GM19397 (cell line): ENCODE results near the gene HLA-DOA.

Experiments
- ATAC-seq: cut with Tn5 transposase; IDR thresholded peaks from one replicate; pipeline ENCODE4 v1.9.1; 2021; ENCODE audit warnings: mild to moderate bottlenecking, moderate library complexity; ENCODE audit not compliant: unreplicated experiment

Gene HLA-DOA

DNA sequence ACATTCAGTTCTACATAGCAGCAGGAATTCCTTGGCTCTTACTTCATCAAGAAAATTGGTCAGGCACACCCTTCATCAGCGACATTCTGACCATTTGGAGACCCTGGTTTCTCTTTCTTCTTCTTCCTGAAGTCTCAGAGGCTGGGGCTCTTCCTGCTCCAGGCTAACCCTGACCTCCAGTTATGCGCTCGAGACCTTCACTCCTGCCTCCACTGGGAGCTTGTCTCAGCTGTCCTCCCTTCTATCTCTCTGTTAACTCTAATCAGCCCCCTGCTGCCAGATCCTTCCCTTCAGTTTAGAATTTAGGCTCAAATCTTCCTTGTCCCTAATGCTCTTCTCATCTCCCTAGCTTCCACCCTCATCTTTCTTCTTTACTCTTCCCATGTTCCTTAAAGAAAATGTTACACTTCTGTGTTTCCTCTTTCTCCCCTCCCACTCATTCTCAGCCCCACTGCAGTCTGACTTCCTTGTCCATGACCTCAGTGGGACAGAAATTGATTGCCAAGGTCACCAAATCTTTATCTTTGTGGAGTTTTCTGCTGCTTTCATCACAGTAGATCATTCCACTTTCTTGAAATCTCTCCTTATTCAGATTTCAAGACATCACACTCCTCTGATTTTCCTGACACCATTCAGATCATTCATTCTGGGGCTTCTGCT, 8.4 kb upstream of the HLA-DOA start:
- ATAC-seq, result no peak

DNA sequence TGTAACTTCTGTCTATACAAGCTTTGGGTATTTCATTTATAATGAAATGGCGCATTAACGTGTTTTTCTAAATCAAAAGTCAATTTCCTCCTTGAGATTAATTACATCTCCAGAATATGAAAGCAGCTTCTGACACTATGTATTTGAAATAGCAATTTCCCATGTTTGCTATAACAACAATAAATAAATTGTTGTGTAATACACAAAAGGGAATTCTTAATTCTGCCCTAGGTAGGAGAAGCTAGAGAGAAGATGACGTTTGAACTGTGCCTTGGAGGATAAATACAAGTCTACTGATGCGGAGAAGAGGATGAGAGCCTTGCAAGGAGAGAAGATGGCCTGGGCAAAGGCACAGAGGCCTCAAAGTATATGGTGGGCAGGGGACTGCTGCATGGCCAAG, 7.6 kb upstream of the HLA-DOA start:
- no peak for ATAC-seq

DNA sequence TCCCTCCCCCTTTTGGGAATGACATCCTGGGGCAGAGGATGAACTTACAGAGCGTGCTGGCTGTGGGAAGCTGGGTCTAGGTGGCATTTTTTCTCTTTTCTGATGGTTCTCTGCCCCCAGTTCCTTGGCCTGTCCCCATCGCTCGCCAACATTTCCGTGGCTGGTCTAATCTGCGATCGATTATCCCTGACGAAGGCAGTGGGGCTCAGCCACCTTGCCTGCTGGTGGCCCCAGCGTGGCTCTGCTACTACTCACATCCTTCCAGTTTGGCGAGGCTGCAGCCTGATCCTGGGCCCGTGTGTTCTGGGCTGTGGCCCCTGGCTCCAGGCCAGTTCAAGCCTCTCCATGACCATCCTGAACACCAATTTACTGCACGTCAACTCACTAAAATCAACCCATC, 6.4 kb upstream of the HLA-DOA start:
- ATAC-seq, result no peak

DNA sequence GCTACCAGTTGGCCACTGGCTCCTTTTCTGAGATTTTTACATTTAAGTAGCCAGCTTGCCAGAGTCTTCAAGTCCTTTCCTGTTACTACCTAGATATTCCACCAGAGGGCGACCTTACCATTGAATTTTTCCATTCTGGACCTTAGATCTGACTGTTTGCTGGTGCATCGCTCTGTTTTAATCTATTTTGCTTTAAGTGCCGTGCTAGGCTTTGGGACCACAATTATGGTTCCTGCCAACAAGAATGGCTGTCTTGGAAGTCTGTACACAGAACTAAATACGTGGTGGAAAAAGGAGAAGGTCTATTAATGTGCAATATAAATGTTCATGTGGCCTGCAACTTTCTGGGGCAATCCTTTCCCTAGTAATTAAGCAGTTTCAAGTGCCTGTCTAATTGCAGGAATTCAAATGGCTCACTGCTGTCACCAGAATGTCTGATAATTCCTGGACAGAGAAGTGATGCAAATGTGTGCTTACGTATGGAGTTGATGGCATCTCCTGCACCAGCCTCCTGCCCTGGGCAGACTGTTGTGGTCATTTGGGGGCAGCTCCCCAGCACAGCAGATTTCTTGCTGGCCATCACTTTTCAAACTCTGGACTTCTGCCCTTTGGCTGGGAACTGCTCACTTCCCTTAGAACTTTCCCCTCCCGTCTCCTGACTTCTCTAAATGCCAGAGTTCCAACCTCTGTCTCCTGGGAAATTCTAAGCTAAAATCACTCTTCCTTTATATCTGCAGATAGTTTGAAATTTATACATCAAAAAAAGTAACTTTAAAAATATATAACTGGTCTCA, 5.6 kb upstream of the HLA-DOA start:
- ATAC-seq, result no peak

DNA sequence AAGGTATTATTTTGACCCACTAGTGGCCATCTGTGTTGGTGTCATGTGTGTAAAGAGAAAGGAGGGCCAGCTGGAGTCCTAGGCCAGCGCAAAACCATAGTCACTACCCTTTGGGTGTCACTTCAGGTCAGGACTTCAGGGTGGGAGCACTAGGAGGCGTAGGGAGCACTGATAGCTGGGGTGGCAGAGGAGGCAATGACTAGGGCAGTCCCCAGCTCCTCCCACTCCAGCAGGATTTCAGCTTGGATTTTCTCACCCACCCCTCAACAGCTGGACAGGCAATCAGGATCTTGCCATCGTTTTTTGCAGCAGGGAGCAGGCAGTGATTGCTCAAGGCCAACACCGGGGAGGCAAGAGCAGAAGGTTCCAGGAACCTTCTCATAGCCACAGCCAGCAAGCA, 4.2 kb upstream of the HLA-DOA start:
- ATAC-seq, result no peak

DNA sequence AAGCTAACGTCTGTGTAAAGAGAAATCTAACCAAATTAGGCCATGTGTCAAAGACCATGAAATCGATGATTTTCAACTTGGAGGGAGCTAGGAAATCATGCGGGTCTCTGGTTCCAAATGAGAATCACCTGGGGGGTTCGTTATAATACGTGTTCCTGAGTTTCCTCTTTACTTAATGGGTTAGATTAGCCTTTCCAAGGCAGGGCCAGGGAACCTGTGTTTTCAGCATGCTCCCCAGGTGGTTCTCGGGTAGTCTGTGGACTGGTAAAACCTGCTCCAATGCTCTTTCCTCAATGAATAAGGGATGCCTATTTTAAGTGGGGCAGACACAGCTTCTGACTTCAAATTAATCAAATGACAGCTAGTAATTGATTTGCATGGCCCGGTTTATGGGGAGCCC, 965 bp upstream of the HLA-DOA start:
- no peak for ATAC-seq

DNA sequence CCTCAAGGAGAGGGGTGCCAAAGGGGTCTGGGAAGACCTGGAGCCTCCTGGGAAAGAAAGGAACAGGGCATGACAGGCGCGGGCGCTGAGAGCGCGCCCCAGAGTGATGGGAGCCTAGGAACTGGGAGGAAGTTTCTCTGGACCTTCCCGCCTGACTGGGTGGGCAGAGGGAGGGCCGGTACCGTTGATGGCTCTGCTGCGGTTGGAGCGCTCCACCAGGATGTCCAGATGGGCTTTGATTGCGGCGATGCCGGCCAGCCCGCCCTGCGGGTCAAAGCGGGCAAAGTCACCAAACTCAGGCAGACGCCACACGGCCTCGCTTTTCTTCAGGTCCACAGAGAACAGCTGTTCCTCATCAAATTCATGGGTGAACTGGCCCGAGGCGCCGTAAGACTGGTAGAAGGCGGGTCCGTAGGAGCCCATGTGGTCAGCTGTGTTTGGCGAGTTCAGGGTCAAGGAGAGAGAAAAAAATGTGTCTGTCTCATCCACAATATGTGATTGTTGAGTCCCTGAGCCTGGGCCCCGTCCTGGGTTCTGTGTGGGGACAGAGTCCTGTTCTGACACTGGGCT, 1.5 kb downstream of the HLA-DOA start:
- ATAC-seq, result no peak

DNA sequence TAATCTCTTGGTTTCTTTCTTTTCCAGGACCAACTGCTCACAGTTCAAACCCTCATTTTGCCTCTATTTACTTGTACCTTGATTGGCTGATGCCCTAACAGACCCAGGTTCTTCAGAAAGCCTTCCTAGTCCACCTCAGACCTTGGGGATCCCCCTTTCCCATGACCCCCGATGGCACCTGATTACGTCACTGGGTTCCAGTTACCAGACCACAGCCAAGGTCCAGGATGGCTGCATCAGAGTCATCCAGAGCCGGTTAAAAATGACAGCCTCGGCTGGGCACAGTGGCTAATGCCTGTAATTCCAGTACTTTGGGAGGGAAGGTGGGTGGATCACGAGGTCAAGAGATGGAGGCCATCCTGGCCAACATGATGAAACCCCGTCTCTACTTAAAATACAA, 4.5 kb downstream of the HLA-DOA start:
- ATAC-seq, result no peak

DNA sequence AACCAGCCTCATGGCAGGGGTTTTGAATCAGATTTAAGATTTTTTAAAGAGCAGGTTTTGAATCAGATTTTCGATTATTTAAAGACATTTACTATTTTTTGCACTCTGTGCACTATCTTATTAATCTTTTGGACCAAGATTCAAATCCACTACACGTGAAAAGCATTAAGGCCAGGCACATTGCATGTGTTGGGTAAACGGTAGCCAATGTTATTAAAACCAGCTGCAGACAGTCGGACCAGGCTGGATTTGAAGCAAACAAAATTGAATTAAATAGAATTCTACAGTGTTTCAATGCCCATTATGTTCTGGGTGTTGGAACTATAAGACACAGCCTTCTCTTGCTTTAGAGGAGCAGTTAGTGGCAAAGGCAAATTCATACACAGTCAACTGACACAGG, 7.7 kb downstream of the HLA-DOA start:
- no peak for ATAC-seq

DNA sequence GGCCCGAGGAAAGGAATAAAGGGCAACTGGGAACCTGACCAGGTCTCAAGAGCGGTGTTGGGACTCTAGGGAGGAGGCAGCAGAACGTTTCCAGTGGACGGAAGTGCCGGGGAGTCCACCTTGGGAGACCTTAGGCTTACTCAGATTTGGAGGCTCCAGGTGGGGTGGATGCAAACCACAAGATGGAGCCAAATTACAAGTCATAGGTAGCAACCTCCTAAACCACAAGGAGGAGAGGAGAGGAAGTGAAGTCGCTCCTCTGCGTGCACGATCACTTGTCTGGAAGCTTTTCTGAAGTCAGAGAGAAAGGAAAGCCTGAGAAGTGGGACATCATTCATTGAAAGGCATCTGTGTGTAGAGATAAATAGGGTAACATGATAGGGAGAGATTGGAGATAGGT, 9.3 kb downstream of the HLA-DOA start:
- ATAC-seq, result no peak

DNA sequence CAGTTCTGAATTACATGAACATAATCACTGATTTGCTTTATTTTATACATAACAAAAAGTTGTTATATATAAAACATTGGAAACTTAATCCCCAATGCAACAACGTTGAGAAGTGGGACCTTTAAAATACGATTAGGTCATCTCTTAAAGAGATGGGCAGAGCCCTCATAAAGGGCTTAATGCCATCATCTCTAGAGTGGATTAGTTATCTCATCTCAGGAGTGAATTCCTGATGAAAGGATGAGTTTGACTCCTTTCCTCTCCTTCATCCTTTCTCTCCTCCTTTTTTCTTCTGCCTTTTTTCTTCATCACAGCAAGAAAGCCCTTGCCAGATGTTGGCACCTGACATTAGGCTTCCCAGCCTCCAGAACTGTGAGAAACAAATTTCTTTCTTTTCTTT, 13.9 kb downstream of the HLA-DOA start:
- no peak for ATAC-seq

DNA sequence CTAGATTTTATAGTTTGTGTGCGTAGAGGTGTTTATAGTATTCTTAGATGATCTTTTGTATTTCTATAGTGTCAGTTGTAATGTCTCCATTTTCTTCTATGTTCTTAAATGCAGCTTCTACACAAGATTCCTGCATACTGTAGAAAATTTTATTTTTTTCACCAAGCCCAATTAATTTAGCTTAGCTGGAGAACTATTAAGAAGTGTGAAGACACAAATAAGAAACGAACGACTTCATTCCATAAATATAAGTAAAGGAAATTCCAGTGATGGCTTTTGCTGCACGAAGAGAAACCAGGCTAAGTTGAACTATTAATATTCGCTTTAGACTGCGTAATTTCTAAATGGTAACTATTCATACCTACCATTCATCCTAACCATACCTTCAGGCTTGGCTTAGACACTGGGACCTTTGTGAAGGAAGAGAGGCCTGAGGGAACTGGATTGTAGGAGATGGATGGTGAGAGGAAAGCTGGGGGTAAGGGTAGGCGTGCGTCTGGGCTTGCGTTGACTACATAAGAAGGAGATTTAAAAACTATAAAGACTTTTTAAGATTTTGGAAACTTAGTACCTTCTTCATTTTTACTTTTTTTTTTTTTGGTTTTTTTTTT, 15.9 kb downstream of the HLA-DOA start:
- ATAC-seq, result no peak

DNA sequence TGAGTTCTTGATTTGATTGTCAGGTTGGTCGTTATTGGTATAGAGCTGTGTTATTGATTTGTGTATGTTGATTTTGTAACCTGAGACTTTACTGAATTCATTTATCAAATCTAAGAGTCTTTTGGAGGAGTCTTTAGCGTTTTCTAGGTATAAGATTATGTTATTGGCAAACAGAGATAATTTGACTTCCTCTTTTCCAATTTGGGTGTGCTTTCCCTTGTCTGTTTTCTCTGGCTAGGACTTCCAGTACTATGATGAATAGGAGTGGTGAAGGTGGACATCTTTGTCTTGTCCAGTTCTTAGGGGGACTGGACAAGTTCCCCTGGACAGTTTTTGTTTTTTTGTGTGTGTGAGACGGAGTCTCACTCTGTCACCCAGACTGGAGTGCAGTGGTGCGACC, 17.4 kb downstream of the HLA-DOA start:
- ATAC-seq, result no peak

DNA sequence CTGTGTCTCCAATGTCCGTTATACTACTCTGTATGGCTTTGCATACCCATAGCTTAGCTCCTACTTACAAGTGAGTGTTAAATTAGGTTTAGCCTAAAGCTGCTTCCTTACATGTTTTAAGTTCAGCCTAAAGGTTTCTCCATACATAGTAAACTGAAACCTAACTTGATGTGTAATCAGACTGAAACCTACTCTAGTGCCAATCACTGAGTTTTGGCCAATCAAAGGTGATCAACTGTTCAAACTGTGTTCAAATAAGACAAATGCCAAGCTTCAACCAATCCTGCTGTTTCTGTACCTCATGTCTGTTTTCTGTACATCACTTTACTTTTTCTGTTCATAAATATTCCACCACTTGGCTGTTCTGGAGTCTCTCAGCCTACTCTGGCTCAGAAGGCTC, 20.0 kb downstream of the HLA-DOA start:
- ATAC-seq, result no peak

DNA sequence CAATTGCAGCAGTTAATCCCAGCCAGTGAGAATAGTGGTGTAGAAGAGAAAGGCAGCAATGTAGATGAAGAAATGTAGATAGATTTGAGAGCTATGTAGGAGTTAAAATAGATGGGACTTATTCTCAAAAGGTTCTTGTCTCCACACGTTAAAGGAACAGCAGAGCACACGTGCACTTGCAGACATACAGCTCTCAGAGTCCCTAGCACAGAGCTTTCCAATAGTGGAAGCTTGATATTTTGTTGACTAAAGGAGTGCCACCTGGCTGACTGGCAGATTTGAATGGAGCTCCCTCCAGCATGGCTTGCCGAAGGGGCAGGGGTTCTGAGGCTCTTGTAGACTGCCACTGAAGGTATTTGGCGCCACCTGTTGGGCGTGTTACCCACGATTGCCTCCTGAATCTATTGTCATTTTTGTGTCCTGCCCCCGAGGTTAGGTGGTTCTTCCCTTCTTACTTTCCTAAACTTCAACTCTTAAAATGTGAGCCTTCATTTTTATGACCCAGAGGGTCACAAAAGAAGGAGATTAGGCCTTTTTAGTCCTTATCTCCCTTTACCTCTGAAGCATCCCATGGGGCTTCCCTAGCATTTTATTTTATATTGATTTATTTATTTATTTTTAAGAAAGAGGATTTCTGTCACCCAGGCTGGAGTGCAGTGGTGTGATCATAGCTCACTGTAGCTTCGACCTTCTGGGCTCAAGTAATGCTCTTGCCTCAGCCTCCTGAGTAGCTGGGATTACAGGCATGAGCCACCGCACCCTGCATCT, 24.6 kb downstream of the HLA-DOA start:
- ATAC-seq, result peak; percentile 69

DNA sequence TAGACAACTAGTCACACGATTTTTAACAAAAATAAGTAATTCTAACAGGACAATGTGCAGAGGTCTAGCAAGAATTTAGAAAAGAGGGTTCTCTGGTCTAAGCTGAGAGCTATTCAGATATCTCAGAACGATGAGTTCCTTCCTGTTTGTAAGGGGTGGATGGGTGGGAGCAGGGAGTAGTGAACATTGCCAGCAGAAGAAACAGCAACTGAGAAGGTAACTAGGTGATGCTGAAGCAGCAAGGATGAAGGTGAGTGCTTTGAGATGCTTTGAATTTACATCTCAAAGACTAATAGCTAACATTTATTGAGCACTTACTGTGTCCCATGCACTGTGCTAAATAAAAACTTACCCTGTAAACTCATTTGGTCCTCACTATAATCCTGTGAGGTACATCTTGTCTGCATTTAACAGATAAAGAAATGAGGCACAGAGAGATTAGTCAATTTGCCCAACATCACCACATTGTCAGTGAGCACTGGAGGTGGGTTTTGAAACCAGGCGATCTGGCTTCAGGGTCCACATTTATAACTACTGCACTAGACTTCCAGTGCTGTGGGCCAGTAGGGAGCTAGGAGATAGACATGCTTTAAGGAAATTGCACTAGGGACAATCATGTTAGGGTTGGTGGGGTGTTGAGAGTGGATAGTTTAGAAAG, 25.3 kb downstream of the HLA-DOA start:
- peak; percentile 5 for ATAC-seq

DNA sequence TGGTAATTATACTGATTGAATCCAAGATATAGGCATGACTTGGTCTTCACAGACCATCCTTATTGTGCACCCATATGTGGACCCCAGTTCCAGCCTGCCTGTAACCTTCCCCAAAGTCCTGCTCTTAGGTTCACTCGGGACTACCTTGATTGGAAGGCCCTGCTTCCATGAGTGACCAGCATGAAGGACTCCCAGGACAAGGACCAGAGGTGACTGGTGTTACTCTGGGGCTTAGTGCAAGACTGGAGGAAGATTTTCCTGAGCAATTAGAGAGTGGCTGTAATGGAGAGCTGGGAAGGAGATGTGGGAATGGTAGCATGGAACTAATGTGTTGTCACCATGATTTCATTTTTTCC, 25.9 kb downstream of the HLA-DOA start:
- no peak for ATAC-seq

DNA sequence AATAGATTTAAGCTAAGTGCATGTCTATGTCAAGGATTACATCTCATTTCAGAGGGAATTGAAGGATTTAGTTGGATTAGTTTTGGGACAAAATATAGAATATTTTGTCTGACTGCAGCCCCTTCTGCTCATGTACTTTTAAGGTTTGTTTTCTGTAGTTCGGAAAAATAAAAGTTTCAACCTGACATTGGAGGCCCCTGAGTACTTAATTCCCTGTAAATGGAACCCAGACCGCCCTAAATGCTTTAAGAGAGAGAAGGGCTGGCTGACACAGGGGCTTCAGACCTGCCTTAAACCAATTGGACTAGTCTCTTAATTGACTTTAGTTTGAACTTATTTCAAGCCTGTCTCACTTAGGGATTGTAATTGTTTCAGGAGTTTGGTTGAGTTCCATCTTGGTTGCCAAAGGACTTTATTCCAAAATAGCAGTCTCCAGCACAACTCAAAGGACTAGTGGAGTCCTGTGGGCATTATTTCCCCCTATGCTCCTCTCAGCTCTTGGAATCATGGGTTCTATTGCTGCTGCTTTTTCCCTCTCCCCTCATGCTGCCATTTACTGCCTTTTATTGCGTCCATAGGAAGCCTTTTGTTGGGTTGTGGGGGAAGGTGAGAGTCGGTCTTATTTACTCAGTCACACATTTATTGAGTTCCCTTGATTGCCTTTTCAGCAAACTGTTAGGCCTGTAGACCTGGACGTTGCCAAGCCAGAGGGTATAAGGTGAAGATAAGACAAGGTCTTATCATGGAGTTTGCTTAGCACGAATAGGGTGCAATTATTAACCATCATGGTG, 26.5 kb downstream of the HLA-DOA start:
- no peak for ATAC-seq

DNA sequence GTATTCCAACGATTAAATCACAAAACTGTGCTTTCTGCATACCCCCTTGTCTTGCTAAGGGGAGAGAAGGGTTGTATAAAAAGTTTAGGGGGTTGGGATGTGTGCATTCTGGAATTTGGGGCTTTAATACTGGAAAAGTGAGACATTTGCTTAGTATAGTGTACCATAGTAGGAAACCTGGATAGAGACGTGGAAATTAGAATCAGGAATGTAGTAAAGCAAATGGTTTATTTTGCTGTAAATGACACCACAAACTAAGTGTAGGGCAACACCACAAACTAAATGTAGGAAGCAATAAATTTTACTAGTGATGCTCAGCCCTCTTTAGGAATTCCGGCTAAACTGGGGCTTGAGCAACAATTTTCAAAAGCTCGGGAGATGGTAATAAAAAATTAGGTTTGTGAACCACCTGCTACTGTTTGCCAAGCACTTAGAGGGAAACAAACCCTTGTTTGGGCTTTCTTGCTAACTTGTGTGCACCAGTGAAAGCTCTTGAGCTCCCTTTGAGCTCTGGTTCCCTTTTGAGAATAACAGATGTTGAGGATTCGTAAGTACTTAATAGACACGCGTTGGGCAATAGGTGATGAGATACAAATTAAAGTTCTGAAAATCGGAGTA, 27.2 kb downstream of the HLA-DOA start:
- ATAC-seq, result no peak
